HepG2 (cell line): ENCODE measurements around the gene RAD51D. TPM values are rescaled to one million over a fixed set of nuclear protein-coding genes. Genes with fewer than 3 reads are reported as not detected.

Experiments
- CBX5 ChIP-seq: sonication (generic); formaldehyde crosslinking; IDR thresholded peaks from 2 replicates; pipeline ENCODE4 v1.4.0; 2020; ENCODE audit warnings: missing genetic modification reagents, borderline replicate concordance
- CTCF ChIP-seq: sonication (generic); formaldehyde crosslinking; IDR thresholded peaks from 2 replicates; pipeline ENCODE4 v1.5.0; 2020; ENCODE audit warnings: mild to moderate bottlenecking, missing genetic modification reagents, moderate library complexity
- HIVEP1 ChIP-seq: sonication (generic); formaldehyde crosslinking; IDR thresholded peaks from 2 replicates; pipeline ENCODE4 v1.4.0; 2020; ENCODE audit warnings: mild to moderate bottlenecking, missing genetic modification reagents
- NONO ChIP-seq, 2 experiments: fragments of 450-650 bp in 1 of 2; sonication (generic) in 1 of 2; formaldehyde crosslinking in 1 of 2; IDR thresholded peaks in 1 of 2; conservative IDR thresholded peaks in 1 of 2; 2 replicates each; pipeline versions ENCODE4 v1.6.1 to v1.8.0; 2017 to 2022; ENCODE audit warnings: mild to moderate bottlenecking in 1 of 2, missing genetic modification reagents in 1 of 2, moderate library complexity in 1 of 2
- RFX1 ChIP-seq: fragments of 450-650 bp; IDR thresholded peaks from 2 replicates; pipeline ENCODE4 v1.6.1; 2017
- SOX5 ChIP-seq: IDR thresholded peaks from 2 replicates; pipeline ENCODE4 v1.6.1; 2016; ENCODE audit warnings: borderline replicate concordance
- TRIM24 ChIP-seq: sonication (generic); formaldehyde crosslinking; IDR thresholded peaks from 2 replicates; pipeline ENCODE4 v1.8.0; 2022; ENCODE audit warnings: mild to moderate bottlenecking, missing genetic modification reagents
- ZBTB10 ChIP-seq: sonication (generic); formaldehyde crosslinking; IDR thresholded peaks from 2 replicates; pipeline ENCODE4 v1.4.0; 2020; ENCODE audit warnings: missing genetic modification reagents, borderline replicate concordance
- ZBTB46 ChIP-seq: sonication (generic); formaldehyde crosslinking; IDR thresholded peaks from 2 replicates; pipeline ENCODE4 v1.4.0; 2020; ENCODE audit warnings: mild to moderate bottlenecking, missing genetic modification reagents, borderline replicate concordance
- ZHX2 ChIP-seq, 2 experiments: sonication (generic) in 1 of 2; formaldehyde crosslinking in 1 of 2; IDR thresholded peaks; 2 replicates each; pipeline versions ENCODE4 v1.6.1 to v1.9.0; 2014 to 2022; ENCODE audit warnings: antibody characterized with exemption in 1 of 2, borderline replicate concordance in 1 of 2, inconsistent platforms in 1 of 2, low read depth in 1 of 2, missing genetic modification reagents in 1 of 2
- ZNF280D ChIP-seq: sonication (generic); formaldehyde crosslinking; IDR thresholded peaks from 2 replicates; pipeline ENCODE4 v1.5.1; 2020; ENCODE audit warnings: mild to moderate bottlenecking, missing genetic modification reagents
- polyA plus RNA-seq, 8 experiments: library from polyadenylated mRNA; depleted of rRNA in 3 of 8; stranded (reverse) in 7 of 8; unstranded in 1 of 8; fragments of >200 nt; fragmentation: Illumina TruSeq in 4 of 8; extraction: Trizol in 4 of 8; gene quantifications; 2 replicates each; pipeline versions ENCODE4 v1.2.1 to v1.2.3, GENCODE V29; 2011 to 2016; ENCODE audit warnings: low read depth in 4 of 8, missing spikeins in 1 of 8, mixed read lengths in 1 of 8; ENCODE audit not compliant: insufficient read depth in 1 of 8
- total RNA-seq, 5 experiments: library from RNA; depleted of rRNA; stranded (reverse); fragments of >200 nt; fragmentation: Illumina TruSeq; extraction: Trizol; gene quantifications; 2 replicates each; pipeline ENCODE4 v1.2.3, GENCODE V29; 2016; ENCODE audit warnings: low read depth in 1 of 5

Gene RAD51D
- total and polyA plus RNA-seq, 2 of the 13 experiments (the other 11 are each of a cell fraction or from before 2014, with no cell fraction given) = 6.7 to 13.1 TPM

- TF ChIP-seq HIVEP1 (CRISPR knock-in tag) (no peak), RFX1 (no peak), CTCF (CRISPR knock-in tag) (peak; percentile 89), ZBTB46 (CRISPR knock-in tag) (no peak), ZHX2 (IDR thresholded peaks at IDR 0.05; ENCODE audit: low read depth) (no peak), ZHX2 (CRISPR knock-in tag; IDR thresholded peaks at IDR 0.05; ENCODE audit: borderline replicate concordance) (no peak), ZNF280D (no peak), SOX5 (CRISPR knock-in tag) (no peak), NONO (IDR thresholded peaks at IDR 0.05) (no peak), NONO (CRISPR knock-in tag; conservative IDR thresholded peaks at IDR 0.05) (peak; percentile 39; the same call in 1 of the 2 replicates), TRIM24 (no peak), CBX5 (no peak), ZBTB10 (CRISPR knock-in tag) (no peak)
These were observed at the start of gene RAD51D (continued) for GRCh38 chr17:35119370-35120165.
